ENCODE results near the gene RTKN2. TPM values are rescaled to one million over a fixed set of nuclear protein-coding genes. Genes with fewer than 3 reads are reported as not detected.

Gene RTKN2
- total RNA-seq, 6 donors from 2014 or later, result 47.1 to 99.5 (median 60.0) TPM

- TF ChIP-seq POLR2A (IDR thresholded peaks at IDR 0.05) (no peak), CTCF (IDR thresholded peaks at IDR 0.05) (no peak), EP300 (IDR thresholded peaks at IDR 0.05) (no peak), POLR2AphosphoS5 (IDR thresholded peaks at IDR 0.05) (no peak)
- WGBS, 2 donors, result 82 to 88% methylated on average over 5 of the region's 5 CpGs
- no peaks in the 10 kb centered on the region for H3K4me1 ChIP-seq
- DNase-seq (no peak), ATAC-seq (ENCODE audit: low FRiP score in 2 of 2) (no peak)
- H3K36me3 ChIP-seq, result no peaks in the 10 kb centered on the region
- H3K27me3 ChIP-seq, result no peaks in the 10 kb centered on the region
- no peaks in the 10 kb centered on the region for H3K9me3 ChIP-seq
- no peak overlapping the region for H3K4me3 ChIP-seq
- no peak overlapping the region for H3K27ac ChIP-seq
Observed at GRCh38 chr10:62183857-62184795, 84.5 kb downstream of the RTKN2 start.

DNA sequence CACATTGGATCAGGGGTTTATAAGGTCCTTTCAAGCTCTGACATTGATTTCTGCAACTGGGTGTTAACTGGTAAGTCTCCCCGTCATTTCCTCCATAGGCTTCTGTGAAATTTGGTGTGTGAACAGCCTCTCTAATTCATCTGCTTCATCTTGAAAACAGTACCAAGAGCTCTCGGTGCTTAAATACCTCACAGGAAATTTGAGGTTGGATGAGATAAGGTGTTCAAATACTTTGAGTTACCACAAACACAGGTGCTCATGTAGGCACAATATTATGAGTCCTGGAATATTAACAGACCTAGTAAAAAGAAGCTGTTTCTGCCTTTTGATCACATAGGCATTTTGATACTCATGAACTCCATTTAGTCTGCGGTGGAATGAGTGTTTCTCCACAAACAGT lies 85.2 kb downstream of the RTKN2 start:
- no peak for ATAC-seq (ENCODE audit: low FRiP score in 2 of 2)
- TF ChIP-seq POLR2A (IDR thresholded peaks at IDR 0.05) (no peak), POLR2AphosphoS5 (IDR thresholded peaks at IDR 0.05) (no peak), EP300 (IDR thresholded peaks at IDR 0.05) (no peak), CTCF (IDR thresholded peaks at IDR 0.05) (no peak)
- DNase-seq, result no peak
- no peaks in the 10 kb centered on the region for H3K36me3 ChIP-seq
- 39 to 44% methylated on average over 3 of the region's 3 CpGs for WGBS, 2 donors
- no peaks in the 10 kb centered on the region for H3K27me3 ChIP-seq
- no peaks in the 10 kb centered on the region for H3K4me1 ChIP-seq
- H3K9me3 ChIP-seq, result no peaks in the 10 kb centered on the region
- H3K4me3 ChIP-seq, result no peak overlapping the region
- no peak overlapping the region for H3K27ac ChIP-seq

- Histone ChIP-seq H3K9me3 (no peaks in the 10 kb centered on the region), H3K4me1 (no peaks in the 10 kb centered on the region), H3K27me3 (no peaks in the 10 kb centered on the region), H3K36me3 (no peaks in the 10 kb centered on the region), H3K4me3 (no peak overlapping the region), H3K27ac (no peak overlapping the region)
- ATAC-seq (ENCODE audit: low FRiP score in 2 of 2) (no peak), DNase-seq (no peak)
- no peak for TF ChIP-seq POLR2A (IDR thresholded peaks at IDR 0.05)
- TF ChIP-seq EP300 (IDR thresholded peaks at IDR 0.05), result no peak
- TF ChIP-seq POLR2AphosphoS5 (IDR thresholded peaks at IDR 0.05), result no peak
- 95% methylated on average over 4 of the region's 4 CpGs for WGBS, 2 donors
Observed at GRCh38 chr10:62182595-62182994, 86.0 kb downstream of the RTKN2 start.

GRCh38 chr10:62182171-62182570 lies 86.5 kb downstream of the RTKN2 start:
- Histone ChIP-seq H3K27ac (no peak overlapping the region), H3K4me1 (no peaks in the 10 kb centered on the region), H3K4me3 (no peak overlapping the region), H3K36me3 (no peaks in the 10 kb centered on the region), H3K27me3 (no peaks in the 10 kb centered on the region), H3K9me3 (no peaks in the 10 kb centered on the region)
- DNase-seq (no peak), ATAC-seq (ENCODE audit: low FRiP score in 2 of 2) (no peak)
- TF ChIP-seq POLR2A (IDR thresholded peaks at IDR 0.05), result no peak
- TF ChIP-seq EP300 (IDR thresholded peaks at IDR 0.05), result no peak
- TF ChIP-seq POLR2AphosphoS5 (IDR thresholded peaks at IDR 0.05), result no peak
- TF ChIP-seq CTCF (IDR thresholded peaks at IDR 0.05), result no peak
- WGBS, 2 donors, result 77 to 81% methylated on average over 2 of the region's 2 CpGs

GRCh38 chr10:62180677-62181076 lies 88.0 kb downstream of the RTKN2 start:
- DNase-seq, result no peak
- ATAC-seq (ENCODE audit: low FRiP score in 2 of 2), result no peak
- Histone ChIP-seq H3K27ac (no peak overlapping the region), H3K9me3 (no peaks in the 10 kb centered on the region), H3K27me3 (no peaks in the 10 kb centered on the region), H3K4me3 (no peak overlapping the region), H3K36me3 (no peaks in the 10 kb centered on the region), H3K4me1 (no peaks in the 10 kb centered on the region)
- 97 to 98% methylated on average over 4 of the region's 4 CpGs for WGBS, 2 donors
- no peak for TF ChIP-seq EP300 (IDR thresholded peaks at IDR 0.05)
- no peak for TF ChIP-seq POLR2A (IDR thresholded peaks at IDR 0.05)
- no peak for TF ChIP-seq CTCF (IDR thresholded peaks at IDR 0.05)
- TF ChIP-seq POLR2AphosphoS5 (IDR thresholded peaks at IDR 0.05), result no peak
